Ishikawa (cell line): Measurements from ENCODE around the gene ZNF518B.

Experiments used
- CEBPB ChIP-seq: IDR thresholded peaks from 2 replicates; pipeline ENCODE4 v1.6.1; 2012
- TEAD4 ChIP-seq: IDR thresholded peaks from 2 replicates; pipeline ENCODE4 v1.6.1; 2012
- USF1 ChIP-seq: IDR thresholded peaks from 2 replicates; pipeline ENCODE4 v1.6.1; 2012
- YY1 ChIP-seq: IDR thresholded peaks from 2 replicates; pipeline ENCODE4 v1.6.1; 2012; ENCODE audit warnings: low read depth

- TF ChIP-seq USF1 = no peak
- no peak for TF ChIP-seq YY1
- no peak for TF ChIP-seq CEBPB
- TF ChIP-seq TEAD4 = no peak
These were observed 47.4 kb upstream of the ZNF518B start for GRCh38 chr4:10504570-10505179.
